Right lobe of liver (tissue), 4 donors: ENCODE measurements around the gene PFDN2.

Experiments
- CTCF ChIP-seq, 4 donors: fragments of 200-600 bp in 3 of 4; fragments of 450-650 bp in 1 of 4; IDR thresholded peaks; one replicate each; pipeline versions ENCODE4 v1.5.1 to v1.8.0; 2016 to 2022; ENCODE audit warnings: antibody characterized with exemption in 4 of 4, mild to moderate bottlenecking in 2 of 4
- POLR2A ChIP-seq: fragments of 450-650 bp; IDR thresholded peaks from one replicate; pipeline ENCODE4 v1.6.1; 2017; ENCODE audit warnings: antibody characterized with exemption, mild to moderate bottlenecking
- donor health status: DM: no; HTN: no; CAD: no.
- donor health status: DM: no; HTN: no; CAD: no.
- donor health status: DM: no; HTN: yes; CAD: no.

GRCh38 chr1:161084597-161084988 lies 33.2 kb downstream of the PFDN2 start:
- TF ChIP-seq CTCF (IDR thresholded peaks at IDR 0.05) = no peak
- TF ChIP-seq POLR2A = no peak
